ENCODE measurements around the gene ZNF804B.

The ZNF804B gene

DNA sequence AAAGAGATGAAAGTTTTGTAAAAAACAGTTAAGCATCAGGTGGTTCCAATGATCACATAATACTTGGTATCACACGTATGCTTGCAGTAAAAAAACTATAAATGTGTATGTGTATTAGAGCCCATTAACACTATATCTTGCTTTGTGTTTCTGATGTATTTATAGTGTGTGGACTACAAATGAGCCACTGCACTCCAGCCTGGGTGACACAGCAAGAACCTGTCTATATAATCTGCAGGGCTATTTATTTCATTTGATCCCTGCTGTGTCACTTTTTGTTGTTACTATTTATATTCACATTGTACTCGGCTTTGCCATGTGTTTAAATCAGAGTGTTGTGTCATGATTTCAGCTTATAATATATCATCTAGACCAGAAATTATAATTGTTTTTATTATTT is 523.8 kb downstream of the ZNF804B start:
- Histone ChIP-seq H3K9me3 (ENCODE audit: control insufficient read depth, low read length) (no peaks in the 10 kb centered on the region), H3K27me3 (replicated peaks; ENCODE audit: control insufficient read depth, insufficient read depth, low read length) (no peaks in the 10 kb centered on the region), H3K4me3 (ENCODE audit: low read length) (no peak overlapping the region), H3K36me3 (ENCODE audit: control insufficient read depth, insufficient read depth, low read length, severe bottlenecking) (no peaks in the 10 kb centered on the region), H3K9ac (ENCODE audit: low read length) (no peak overlapping the region), H3K4me1 (ENCODE audit: control insufficient read depth, insufficient read depth, low read length) (no peaks in the 10 kb centered on the region)
- no peak for DNase-seq (ENCODE audit: low read depth)

DNA sequence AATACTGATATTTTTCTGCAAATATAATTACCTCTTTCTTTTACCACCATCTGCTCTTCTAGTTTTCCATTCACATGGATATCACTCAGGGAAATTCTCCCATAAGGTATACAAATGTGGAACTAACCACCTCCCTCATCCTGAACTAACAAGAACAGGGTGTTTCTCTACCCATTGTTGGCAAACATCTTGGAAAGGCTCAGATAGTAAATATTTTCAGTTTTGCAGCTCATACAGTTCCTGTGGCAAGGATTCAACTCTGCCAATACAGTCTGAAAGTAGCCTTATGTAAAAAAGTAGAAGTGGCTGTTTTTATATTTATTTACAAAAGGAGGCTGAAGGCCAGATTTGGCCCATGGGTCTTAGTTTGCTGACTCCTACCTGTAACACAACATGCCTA is 549.0 kb downstream of the ZNF804B start:
- no peaks in the 10 kb centered on the region for H3K9me3 ChIP-seq (ENCODE audit: control insufficient read depth, low read length)
- no peaks in the 10 kb centered on the region for H3K4me1 ChIP-seq (ENCODE audit: control insufficient read depth, insufficient read depth, low read length)
- no peak for DNase-seq (ENCODE audit: low read depth)
- no peaks in the 10 kb centered on the region for H3K36me3 ChIP-seq (ENCODE audit: control insufficient read depth, insufficient read depth, low read length, severe bottlenecking)
- H3K4me3 ChIP-seq (ENCODE audit: low read length) = no peak overlapping the region
- no peaks in the 10 kb centered on the region for H3K27me3 ChIP-seq (replicated peaks; ENCODE audit: control insufficient read depth, insufficient read depth, low read length)
- no peak overlapping the region for H3K9ac ChIP-seq (ENCODE audit: low read length)

DNA sequence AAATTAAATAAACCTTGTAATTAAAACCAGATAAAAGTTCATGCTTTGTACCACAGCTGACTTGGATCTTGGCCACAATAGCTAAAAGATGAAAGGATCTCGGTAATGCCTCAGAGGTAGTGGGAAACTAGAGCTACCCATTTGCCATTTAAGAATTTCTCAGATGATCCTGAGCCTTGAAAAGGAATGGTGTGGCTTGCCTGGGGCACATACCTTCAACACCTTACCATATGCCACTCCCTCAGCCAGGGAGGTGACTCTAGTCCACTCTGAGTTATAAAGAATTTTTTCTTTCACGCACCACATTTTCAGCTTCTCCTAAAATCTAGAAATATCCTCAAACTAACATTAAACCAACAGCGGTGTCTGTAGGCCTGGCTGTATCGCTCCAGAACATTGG is 552.4 kb downstream of the ZNF804B start:
- no peaks in the 10 kb centered on the region for H3K27me3 ChIP-seq (replicated peaks; ENCODE audit: control insufficient read depth, insufficient read depth, low read length)
- H3K4me1 ChIP-seq (ENCODE audit: control insufficient read depth, insufficient read depth, low read length) = no peaks in the 10 kb centered on the region
- H3K36me3 ChIP-seq (ENCODE audit: control insufficient read depth, insufficient read depth, low read length, severe bottlenecking) = no peaks in the 10 kb centered on the region
- no peak overlapping the region for H3K4me3 ChIP-seq (ENCODE audit: low read length)
- no peak overlapping the region for H3K9ac ChIP-seq (ENCODE audit: low read length)
- DNase-seq (ENCODE audit: low read depth) = no peak
- H3K9me3 ChIP-seq (ENCODE audit: control insufficient read depth, low read length) = no peaks in the 10 kb centered on the region

DNA sequence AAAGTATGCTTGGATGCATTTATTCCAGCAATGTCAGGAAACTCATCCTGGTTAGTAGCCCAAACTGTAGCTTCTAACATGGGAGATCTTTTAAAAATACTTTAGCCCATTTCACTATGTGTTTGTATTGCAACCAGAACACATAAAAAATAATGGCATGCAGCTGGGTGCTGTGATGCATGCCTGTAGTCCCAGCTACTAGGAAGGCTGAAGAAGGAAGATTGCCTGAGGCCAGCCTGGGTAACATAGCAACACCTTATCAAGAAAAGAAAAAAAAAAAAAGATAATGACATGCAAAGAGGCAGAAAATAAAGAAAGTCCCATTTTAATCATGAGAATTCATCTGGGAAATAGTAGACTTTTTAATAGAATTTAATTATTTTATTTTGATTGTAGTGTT is 553.1 kb downstream of the ZNF804B start:
- Histone ChIP-seq H3K36me3 (ENCODE audit: control insufficient read depth, insufficient read depth, low read length, severe bottlenecking) (no peaks in the 10 kb centered on the region), H3K9me3 (ENCODE audit: control insufficient read depth, low read length) (no peaks in the 10 kb centered on the region), H3K4me1 (ENCODE audit: control insufficient read depth, insufficient read depth, low read length) (no peaks in the 10 kb centered on the region), H3K27me3 (replicated peaks; ENCODE audit: control insufficient read depth, insufficient read depth, low read length) (no peaks in the 10 kb centered on the region), H3K4me3 (ENCODE audit: low read length) (no peak overlapping the region), H3K9ac (ENCODE audit: low read length) (no peak overlapping the region)
- DNase-seq (ENCODE audit: low read depth) = no peak

DNA sequence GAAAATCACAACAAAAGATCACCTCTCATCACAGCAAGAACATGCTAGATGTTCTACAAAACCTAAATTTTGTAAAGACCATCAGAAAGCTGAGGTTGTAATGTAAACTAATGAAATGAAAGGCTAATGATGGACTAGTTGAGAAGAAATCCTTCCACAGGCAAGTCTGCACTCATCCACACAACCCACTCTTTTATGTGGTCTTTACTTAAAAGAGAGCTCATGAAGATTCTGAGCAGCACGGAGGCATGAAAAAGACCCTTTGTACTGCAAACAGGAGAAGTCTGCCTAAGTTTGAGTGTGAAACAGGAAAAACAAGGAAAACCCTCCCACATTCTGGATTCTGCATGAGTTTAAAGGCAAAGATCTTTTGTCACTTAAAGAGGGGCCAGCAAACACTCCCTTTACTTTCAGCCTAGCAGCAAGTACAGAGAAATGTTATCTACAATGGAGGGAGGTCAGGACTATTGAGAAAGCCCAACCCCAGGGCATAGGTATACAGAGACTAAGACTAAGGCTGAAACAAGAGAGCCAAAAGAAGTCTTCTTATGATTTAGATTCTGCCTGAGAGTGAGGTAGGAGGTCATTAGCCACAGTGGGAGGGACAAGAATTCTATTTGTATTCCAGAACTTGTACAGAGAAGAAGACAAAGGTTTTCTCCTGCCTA is 557.2 kb downstream of the ZNF804B start:
- H3K4me1 ChIP-seq (ENCODE audit: control insufficient read depth, insufficient read depth, low read length) = no peaks in the 10 kb centered on the region
- no peak overlapping the region for H3K4me3 ChIP-seq (ENCODE audit: low read length)
- no peak overlapping the region for H3K9ac ChIP-seq (ENCODE audit: low read length)
- H3K36me3 ChIP-seq (ENCODE audit: control insufficient read depth, insufficient read depth, low read length, severe bottlenecking) = no peaks in the 10 kb centered on the region
- H3K27me3 ChIP-seq (replicated peaks; ENCODE audit: control insufficient read depth, insufficient read depth, low read length) = no peaks in the 10 kb centered on the region
- no peaks in the 10 kb centered on the region for H3K9me3 ChIP-seq (ENCODE audit: control insufficient read depth, low read length)
- DNase-seq (ENCODE audit: low read depth) = no peak

DNA sequence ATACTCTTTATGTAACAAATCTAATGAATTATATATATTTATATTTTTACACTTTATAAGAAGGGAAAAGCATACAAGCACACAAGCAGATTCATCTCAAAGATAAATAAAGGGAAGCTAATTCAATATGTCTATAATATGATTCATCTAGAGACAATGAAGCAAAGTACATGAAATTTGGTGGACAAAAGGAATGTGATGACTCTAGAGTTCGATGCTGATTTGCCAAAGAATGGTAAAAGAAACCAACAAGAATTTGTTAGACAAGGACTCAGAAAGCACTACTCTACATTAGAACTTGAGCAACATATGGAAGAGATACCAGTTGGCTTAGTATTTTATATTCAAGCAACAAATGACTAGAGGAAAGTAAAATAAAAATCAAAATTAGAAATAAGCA is 572.5 kb downstream of the ZNF804B start:
- no peak for DNase-seq (ENCODE audit: low read depth)
- Histone ChIP-seq H3K4me1 (ENCODE audit: control insufficient read depth, insufficient read depth, low read length) (no peaks in the 10 kb centered on the region), H3K9me3 (ENCODE audit: control insufficient read depth, low read length) (no peaks in the 10 kb centered on the region), H3K27me3 (replicated peaks; ENCODE audit: control insufficient read depth, insufficient read depth, low read length) (no peaks in the 10 kb centered on the region), H3K36me3 (ENCODE audit: control insufficient read depth, insufficient read depth, low read length, severe bottlenecking) (no peaks in the 10 kb centered on the region), H3K4me3 (ENCODE audit: low read length) (no peak overlapping the region), H3K9ac (ENCODE audit: low read length) (no peak overlapping the region)

DNA sequence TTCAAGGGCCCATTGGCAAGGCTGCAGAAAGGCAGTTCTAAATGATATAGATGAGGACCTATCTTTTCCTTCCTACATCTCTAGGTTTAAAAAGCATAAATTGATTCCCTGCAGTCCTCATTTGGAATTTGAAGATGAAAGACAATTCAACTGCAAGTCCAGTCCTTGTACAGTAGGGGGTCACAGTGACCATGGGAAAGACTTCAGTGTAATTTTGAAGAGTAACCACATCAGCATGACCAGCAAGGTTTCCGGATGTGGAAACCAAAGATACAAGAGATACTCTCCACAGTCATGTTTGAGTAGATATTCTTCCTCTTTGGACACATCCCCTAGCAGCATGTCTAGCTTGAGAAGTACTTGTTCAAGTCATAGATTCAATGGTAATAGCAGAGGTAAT is 575.3 kb downstream of the ZNF804B start:
- Histone ChIP-seq H3K9me3 (ENCODE audit: control insufficient read depth, low read length) (no peaks in the 10 kb centered on the region), H3K4me1 (ENCODE audit: control insufficient read depth, insufficient read depth, low read length) (no peaks in the 10 kb centered on the region), H3K27me3 (replicated peaks; ENCODE audit: control insufficient read depth, insufficient read depth, low read length) (no peaks in the 10 kb centered on the region), H3K9ac (ENCODE audit: low read length) (no peak overlapping the region), H3K36me3 (ENCODE audit: control insufficient read depth, insufficient read depth, low read length, severe bottlenecking) (no peaks in the 10 kb centered on the region), H3K4me3 (ENCODE audit: low read length) (no peak overlapping the region)
- DNase-seq (ENCODE audit: low read depth) = no peak

DNA sequence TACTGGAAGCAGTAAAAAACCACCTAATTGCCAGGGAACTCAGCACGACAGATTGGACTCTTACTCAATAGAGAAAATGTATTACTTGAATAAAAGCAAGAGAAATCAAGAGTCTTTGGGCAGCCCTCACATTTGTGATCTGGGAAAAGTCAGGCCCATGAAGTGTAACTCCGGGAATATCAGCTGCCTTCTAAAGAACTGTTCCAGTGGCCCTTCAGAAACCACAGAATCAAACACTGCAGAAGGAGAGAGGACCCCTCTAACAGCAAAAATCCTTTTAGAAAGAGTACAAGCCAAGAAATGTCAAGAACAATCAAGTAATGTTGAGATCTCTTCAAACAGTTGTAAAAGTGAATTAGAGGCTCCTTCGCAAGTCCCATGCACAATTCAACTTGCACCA is 576.0 kb downstream of the ZNF804B start:
- Histone ChIP-seq H3K4me1 (ENCODE audit: control insufficient read depth, insufficient read depth, low read length) (no peaks in the 10 kb centered on the region), H3K9ac (ENCODE audit: low read length) (no peak overlapping the region), H3K4me3 (ENCODE audit: low read length) (no peak overlapping the region), H3K27me3 (replicated peaks; ENCODE audit: control insufficient read depth, insufficient read depth, low read length) (no peaks in the 10 kb centered on the region), H3K9me3 (ENCODE audit: control insufficient read depth, low read length) (no peaks in the 10 kb centered on the region), H3K36me3 (ENCODE audit: control insufficient read depth, insufficient read depth, low read length, severe bottlenecking) (no peaks in the 10 kb centered on the region)
- DNase-seq (ENCODE audit: low read depth) = no peak

DNA sequence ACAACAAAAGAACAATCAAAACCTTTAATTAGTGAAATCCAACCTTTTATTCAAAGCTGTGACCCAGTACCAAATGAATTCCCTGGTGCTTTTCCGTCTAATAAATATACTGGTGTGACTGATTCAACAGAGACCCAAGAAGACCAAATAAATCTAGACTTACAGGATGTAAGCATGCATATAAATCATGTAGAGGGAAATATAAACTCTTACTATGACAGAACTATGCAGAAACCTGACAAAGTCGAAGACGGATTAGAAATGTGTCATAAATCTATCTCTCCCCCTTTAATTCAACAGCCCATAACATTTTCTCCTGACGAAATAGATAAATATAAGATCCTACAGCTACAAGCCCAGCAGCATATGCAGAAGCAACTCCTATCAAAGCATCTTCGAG is 576.6 kb downstream of the ZNF804B start:
- H3K36me3 ChIP-seq (ENCODE audit: control insufficient read depth, insufficient read depth, low read length, severe bottlenecking) = no peaks in the 10 kb centered on the region
- H3K4me3 ChIP-seq (ENCODE audit: low read length) = no peak overlapping the region
- no peaks in the 10 kb centered on the region for H3K9me3 ChIP-seq (ENCODE audit: control insufficient read depth, low read length)
- no peak overlapping the region for H3K9ac ChIP-seq (ENCODE audit: low read length)
- no peaks in the 10 kb centered on the region for H3K27me3 ChIP-seq (replicated peaks; ENCODE audit: control insufficient read depth, insufficient read depth, low read length)
- no peaks in the 10 kb centered on the region for H3K4me1 ChIP-seq (ENCODE audit: control insufficient read depth, insufficient read depth, low read length)
- DNase-seq (ENCODE audit: low read depth) = no peak

DNA sequence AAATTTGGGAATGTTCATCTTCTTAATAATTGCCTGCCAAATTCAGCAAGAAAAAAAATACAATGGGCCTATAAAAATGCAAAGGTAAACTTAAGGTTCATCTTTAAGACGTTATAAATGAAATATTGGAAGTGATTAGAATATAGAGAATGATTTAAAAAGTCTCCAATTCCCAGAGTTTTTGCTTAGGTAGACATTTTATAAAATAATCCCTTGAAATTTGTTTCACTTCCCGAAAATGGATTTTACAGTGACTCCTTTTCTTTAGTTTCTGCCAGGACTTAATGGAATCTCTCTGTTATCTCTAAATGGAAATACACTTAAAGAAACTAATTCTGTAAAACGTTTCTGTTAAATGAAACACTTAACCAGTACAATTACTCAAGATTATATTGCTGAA is 580.2 kb downstream of the ZNF804B start:
- Histone ChIP-seq H3K4me3 (ENCODE audit: low read length) (no peak overlapping the region), H3K9me3 (ENCODE audit: control insufficient read depth, low read length) (no peaks in the 10 kb centered on the region), H3K4me1 (ENCODE audit: control insufficient read depth, insufficient read depth, low read length) (no peaks in the 10 kb centered on the region), H3K9ac (ENCODE audit: low read length) (no peak overlapping the region), H3K36me3 (ENCODE audit: control insufficient read depth, insufficient read depth, low read length, severe bottlenecking) (no peaks in the 10 kb centered on the region), H3K27me3 (replicated peaks; ENCODE audit: control insufficient read depth, insufficient read depth, low read length) (no peaks in the 10 kb centered on the region)
- DNase-seq (ENCODE audit: low read depth) = no peak

DNA sequence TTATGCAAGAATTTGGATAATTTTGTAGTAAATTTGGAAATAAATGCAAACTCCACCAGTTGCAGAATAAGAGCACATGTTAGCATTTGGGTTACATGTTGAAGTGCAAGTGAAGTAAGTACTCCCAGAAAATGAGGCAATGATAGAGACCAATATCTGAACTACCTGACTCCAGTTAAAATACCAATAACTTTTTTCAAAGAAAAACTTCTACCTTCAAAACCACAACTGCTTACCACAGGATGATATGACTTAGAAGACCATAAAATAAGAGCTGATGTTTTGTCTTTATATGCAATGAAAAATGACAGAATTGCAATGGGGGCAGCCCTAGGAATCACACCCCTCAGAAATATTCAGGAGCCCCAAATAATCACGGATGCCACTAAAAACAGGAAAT is 597.6 kb downstream of the ZNF804B start:
- Histone ChIP-seq H3K4me1 (ENCODE audit: control insufficient read depth, insufficient read depth, low read length) (no peaks in the 10 kb centered on the region), H3K4me3 (ENCODE audit: low read length) (no peak overlapping the region), H3K9ac (ENCODE audit: low read length) (no peak overlapping the region), H3K36me3 (ENCODE audit: control insufficient read depth, insufficient read depth, low read length, severe bottlenecking) (no peaks in the 10 kb centered on the region), H3K9me3 (ENCODE audit: control insufficient read depth, low read length) (no peaks in the 10 kb centered on the region), H3K27me3 (replicated peaks; ENCODE audit: control insufficient read depth, insufficient read depth, low read length) (no peaks in the 10 kb centered on the region)
- DNase-seq (ENCODE audit: low read depth) = no peak

DNA sequence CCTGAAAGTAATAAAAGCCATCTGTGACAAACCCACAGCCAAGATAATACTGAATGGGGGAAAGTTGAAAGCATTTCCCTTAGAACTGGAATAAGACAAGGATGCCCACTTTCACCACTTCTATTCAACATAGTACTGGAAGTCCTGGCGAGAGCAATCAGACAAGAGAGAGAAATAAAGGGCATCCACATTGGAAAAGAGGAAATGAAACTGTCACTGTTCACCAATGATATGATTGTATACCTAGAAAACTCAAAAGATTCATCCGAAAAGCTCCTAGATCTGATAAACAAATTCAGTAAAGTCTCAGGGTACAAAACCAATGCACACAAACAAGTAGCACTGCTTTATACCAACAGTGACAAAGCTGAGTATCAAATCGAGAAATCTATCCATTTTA is 617.7 kb downstream of the ZNF804B start:
- Histone ChIP-seq H3K4me1 (ENCODE audit: control insufficient read depth, insufficient read depth, low read length) (no peaks in the 10 kb centered on the region), H3K9me3 (ENCODE audit: control insufficient read depth, low read length) (no peaks in the 10 kb centered on the region), H3K27me3 (replicated peaks; ENCODE audit: control insufficient read depth, insufficient read depth, low read length) (no peaks in the 10 kb centered on the region), H3K4me3 (ENCODE audit: low read length) (no peak overlapping the region), H3K9ac (ENCODE audit: low read length) (no peak overlapping the region), H3K36me3 (ENCODE audit: control insufficient read depth, insufficient read depth, low read length, severe bottlenecking) (no peaks in the 10 kb centered on the region)
- DNase-seq (ENCODE audit: low read depth) = no peak

Data from adipocyte (in vitro differentiated cells).